ENCODE results near the gene CAPZA2.

The CAPZA2 gene

GRCh38 chr7:116963234-116963633 is 100.8 kb downstream of the CAPZA2 start:
- TF ChIP-seq CTCF (IDR thresholded peaks at IDR 0.05; ENCODE audit: low read depth, low read length) = no peak
- no peak overlapping the region for H3K27ac ChIP-seq

DNA sequence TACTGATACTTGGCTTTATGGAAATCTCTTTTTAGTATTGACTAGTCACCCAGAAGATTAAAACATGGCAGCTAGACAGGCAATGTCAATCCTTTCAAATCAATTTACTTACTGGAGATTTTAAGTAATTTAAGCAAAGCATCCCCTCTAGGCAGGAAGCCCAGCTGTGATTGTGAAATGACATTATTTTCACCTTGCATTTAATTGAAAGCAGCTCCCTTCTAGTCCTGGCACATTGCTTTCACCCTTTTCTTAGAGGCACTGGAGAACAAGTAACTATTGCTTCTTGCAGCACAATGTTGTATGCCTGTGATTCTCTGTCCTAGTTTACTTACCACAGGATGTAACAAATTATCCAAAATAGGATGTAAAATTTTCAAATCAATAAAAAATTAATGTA is 104.2 kb downstream of the CAPZA2 start:
- Histone ChIP-seq H3K27ac (no peak overlapping the region), H3K9me3 (ENCODE audit: severe bottlenecking) (no peaks in the 10 kb centered on the region), H3K36me3 (no peaks in the 10 kb centered on the region), H3K27me3 (ENCODE audit: insufficient read depth, low read depth, severe bottlenecking) (peaks cover 79% of the 10 kb centered on the region), H3K4me3 (ENCODE audit: low read depth, low read length) (no peak overlapping the region)
- no peak for TF ChIP-seq CTCF (IDR thresholded peaks at IDR 0.05; ENCODE audit: low read depth, low read length)
- no peak for DNase-seq

More at GRCh38 chr7:116963234-116963633, 100.8 kb downstream of the CAPZA2 start:
- H3K4me3 ChIP-seq (ENCODE audit: low read depth, low read length) = no peak overlapping the region
- no peaks in the 10 kb centered on the region for H3K36me3 ChIP-seq
- H3K27me3 ChIP-seq (ENCODE audit: insufficient read depth, low read depth, severe bottlenecking) = peaks cover 80% of the 10 kb centered on the region
- DNase-seq = no peak
- H3K9me3 ChIP-seq (ENCODE audit: severe bottlenecking) = no peaks in the 10 kb centered on the region

- H3K27ac ChIP-seq = no peak overlapping the region
- DNase-seq = no peak
- H3K4me3 ChIP-seq (ENCODE audit: low read depth, low read length) = no peak overlapping the region
- no peaks in the 10 kb centered on the region for H3K36me3 ChIP-seq
- TF ChIP-seq CTCF (IDR thresholded peaks at IDR 0.05; ENCODE audit: low read depth, low read length) = no peak
- H3K9me3 ChIP-seq (ENCODE audit: severe bottlenecking) = no peaks in the 10 kb centered on the region
- H3K27me3 ChIP-seq (ENCODE audit: insufficient read depth, low read depth, severe bottlenecking) = peaks cover 77% of the 10 kb centered on the region
Observed at GRCh38 chr7:116967254-116967922, 105.0 kb downstream of the CAPZA2 start.

DNA sequence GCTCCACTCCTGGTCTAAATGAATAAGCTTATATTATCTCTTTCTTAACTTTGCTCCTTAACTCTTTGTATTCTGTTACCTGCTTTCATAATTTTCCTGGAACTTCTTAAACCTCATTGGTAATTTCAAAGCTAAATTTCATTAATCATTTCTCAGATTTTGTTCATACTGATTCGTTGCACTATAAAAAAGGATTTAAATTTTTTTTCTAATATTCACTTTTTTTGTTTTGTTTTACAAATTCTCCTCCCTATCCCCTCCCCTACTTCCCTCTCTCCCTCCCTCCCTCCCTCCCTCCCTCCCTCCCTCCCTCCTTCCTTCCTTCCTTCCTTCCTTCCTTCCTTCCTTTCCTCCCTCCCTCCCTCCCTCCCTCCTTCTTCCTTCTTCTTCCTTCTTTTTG is 105.6 kb downstream of the CAPZA2 start:
- no peaks in the 10 kb centered on the region for H3K36me3 ChIP-seq
- no peaks in the 10 kb centered on the region for H3K9me3 ChIP-seq (ENCODE audit: severe bottlenecking)
- peaks cover 75% of the 10 kb centered on the region for H3K27me3 ChIP-seq (ENCODE audit: insufficient read depth, low read depth, severe bottlenecking)
- no peak for TF ChIP-seq CTCF (IDR thresholded peaks at IDR 0.05; ENCODE audit: low read depth, low read length)
- H3K27ac ChIP-seq = no peak overlapping the region
- no peak for DNase-seq
- H3K4me3 ChIP-seq (ENCODE audit: low read depth, low read length) = no peak overlapping the region

GRCh38 chr7:116968631-116969030 is 106.2 kb downstream of the CAPZA2 start:
- H3K9me3 ChIP-seq (ENCODE audit: severe bottlenecking) = no peaks in the 10 kb centered on the region
- H3K27me3 ChIP-seq (ENCODE audit: insufficient read depth, low read depth, severe bottlenecking) = peaks cover 78% of the 10 kb centered on the region
- TF ChIP-seq CTCF (IDR thresholded peaks at IDR 0.05; ENCODE audit: low read depth, low read length) = no peak
- no peak overlapping the region for H3K27ac ChIP-seq
- no peaks in the 10 kb centered on the region for H3K36me3 ChIP-seq
- H3K4me3 ChIP-seq (ENCODE audit: low read depth, low read length) = no peak overlapping the region
- DNase-seq = no peak

DNA sequence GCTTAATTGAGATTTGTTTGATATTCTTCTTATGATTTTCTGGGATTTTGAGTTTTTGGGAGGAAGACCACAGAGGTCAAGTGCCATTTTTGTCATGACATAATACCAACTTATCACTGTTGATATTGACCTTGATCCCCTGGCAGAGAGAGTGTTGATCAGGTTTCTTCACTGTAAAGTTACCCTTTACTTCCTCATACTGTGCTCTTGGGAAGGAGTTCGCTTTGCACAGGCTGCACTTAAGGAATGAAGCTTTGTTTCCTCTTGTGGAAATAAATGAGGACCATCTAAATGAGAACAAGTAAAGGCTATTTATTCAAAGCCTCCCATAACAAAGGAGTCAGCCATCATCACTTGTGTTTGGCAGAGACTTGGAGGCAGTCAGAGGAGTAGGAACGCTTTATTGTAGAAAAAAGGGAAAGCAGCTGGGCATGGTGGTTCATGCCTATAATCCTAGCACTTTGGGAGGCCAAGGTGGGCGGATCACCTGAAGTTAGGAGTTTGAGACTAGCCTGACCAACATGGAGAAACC is 107.0 kb downstream of the CAPZA2 start:
- Histone ChIP-seq H3K36me3 (no peaks in the 10 kb centered on the region), H3K4me3 (ENCODE audit: low read depth, low read length) (no peak overlapping the region), H3K27ac (no peak overlapping the region), H3K9me3 (ENCODE audit: severe bottlenecking) (peaks cover 1% of the 10 kb centered on the region), H3K27me3 (ENCODE audit: insufficient read depth, low read depth, severe bottlenecking) (peaks cover 72% of the 10 kb centered on the region)
- no peak for DNase-seq
- TF ChIP-seq CTCF (IDR thresholded peaks at IDR 0.05; ENCODE audit: low read depth, low read length) = no peak
